PFSK-1 (cell line): ENCODE results near the gene FANCC.

Source experiments
- POLR2AphosphoS5 ChIP-seq: IDR thresholded peaks from 2 replicates; pipeline ENCODE4 v1.6.1; 2012; ENCODE audit warnings: low read depth, mild to moderate bottlenecking, control low read depth, low read length, moderate library complexity
- REST ChIP-seq, 2 experiments: IDR thresholded peaks; 2 replicates each; pipeline versions ENCODE4 v1.6.1 to v1.8.0; 2011 to 2012; ENCODE audit warnings: low read depth in 2 of 2, low read length in 2 of 2, control low read depth in 1 of 2, inconsistent platforms in 1 of 2, mild to moderate bottlenecking in 1 of 2, moderate library complexity in 1 of 2; ENCODE audit not compliant: insufficient read depth in 1 of 2
- SIN3A ChIP-seq: IDR thresholded peaks from 2 replicates; pipeline ENCODE4 v1.6.1; 2012; ENCODE audit warnings: mild to moderate bottlenecking, low read length, moderate library complexity, borderline replicate concordance; ENCODE audit not compliant: insufficient read depth
- TAF1 ChIP-seq: IDR thresholded peaks from 2 replicates; pipeline ENCODE4 v1.6.1; 2012; ENCODE audit warnings: low read length, control low read depth, borderline replicate concordance; ENCODE audit not compliant: insufficient read depth

- no peak for TF ChIP-seq POLR2AphosphoS5
- no peak for TF ChIP-seq REST (IDR thresholded peaks at IDR 0.05; ENCODE audit: insufficient read depth in 1 of 2, low read depth in 2 of 2, low read length in 2 of 2)
- TF ChIP-seq TAF1 = no peak
- TF ChIP-seq SIN3A = no peak
These were observed 178.4 kb downstream of the FANCC start for GRCh38 chr9:95139126-95139525.
